Putamen (tissue), 1 donor: ENCODE data around the gene KIFC1.

ENCODE experiments used
- DNase-seq: peaks from one replicate; pipeline ENCODE4 v3.0.0-alpha.2; 2016; ENCODE audit warnings: low spot score

KIFC1 gene

DNA sequence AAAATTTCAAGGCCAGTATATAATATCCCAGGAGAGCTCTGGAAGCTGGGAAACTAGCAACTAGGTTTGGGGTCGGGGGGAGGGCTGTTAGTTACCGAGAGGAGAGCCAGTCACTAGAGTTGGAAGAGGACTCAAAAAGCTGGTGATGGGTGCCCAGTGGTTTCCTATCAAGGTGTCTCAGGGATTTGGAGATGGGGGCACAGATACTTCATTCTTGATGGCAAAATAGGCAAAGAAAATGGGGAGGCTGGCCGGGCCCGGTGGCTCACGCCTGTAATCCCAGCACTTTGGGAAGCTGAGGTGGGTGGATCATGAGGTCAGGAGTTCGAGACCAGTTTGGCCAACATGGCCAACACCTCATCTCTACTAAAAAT, 20.0 kb downstream of the KIFC1 start:
- DNase-seq, result no peak

- no peak for DNase-seq
Measured at GRCh38 chr6:33412140-33413009, 20.8 kb downstream of the KIFC1 start.

DNA sequence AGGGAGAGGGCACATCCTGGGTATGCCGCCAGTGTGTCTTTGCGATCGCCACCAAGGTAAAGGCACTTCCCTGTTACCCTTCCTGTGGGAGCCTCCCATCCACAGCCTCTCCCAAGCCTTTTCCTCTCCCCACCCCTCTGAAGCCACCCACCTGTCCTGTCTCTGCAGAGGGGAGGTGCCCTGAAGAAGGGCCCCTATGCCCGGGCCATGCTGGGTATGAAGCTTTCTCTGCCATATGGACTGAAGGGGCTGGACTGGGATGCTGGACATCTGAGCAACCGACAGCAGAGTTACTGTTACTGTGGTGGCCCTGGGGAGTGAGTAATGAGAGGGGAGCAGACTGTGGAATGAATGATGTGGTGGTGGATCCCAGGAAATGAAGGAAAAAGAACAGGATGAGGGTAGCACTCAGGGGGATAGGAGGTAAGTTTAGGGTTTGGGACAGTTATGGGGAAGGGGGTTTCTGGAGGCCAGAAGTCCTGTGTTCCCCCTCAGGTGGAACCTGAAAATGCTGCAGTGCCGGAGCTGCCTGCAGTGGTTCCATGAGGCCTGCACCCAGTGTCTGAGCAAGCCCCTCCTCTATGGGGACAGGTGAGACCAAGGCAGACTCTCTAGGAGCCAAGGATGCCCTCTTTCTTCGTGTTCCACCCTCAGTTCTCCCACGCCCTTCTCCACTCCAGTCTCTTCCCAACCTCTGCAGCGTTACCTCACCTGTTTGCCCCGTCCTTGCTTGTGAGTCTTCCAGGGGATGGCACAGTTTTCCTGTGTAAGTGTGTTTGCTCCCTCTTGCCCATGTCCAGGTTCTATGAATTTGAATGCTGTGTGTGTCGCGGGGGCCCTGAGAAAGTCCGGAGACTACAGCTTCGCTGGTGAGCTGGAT, 21.9 kb downstream of the KIFC1 start:
- DNase-seq, result no peak

DNA sequence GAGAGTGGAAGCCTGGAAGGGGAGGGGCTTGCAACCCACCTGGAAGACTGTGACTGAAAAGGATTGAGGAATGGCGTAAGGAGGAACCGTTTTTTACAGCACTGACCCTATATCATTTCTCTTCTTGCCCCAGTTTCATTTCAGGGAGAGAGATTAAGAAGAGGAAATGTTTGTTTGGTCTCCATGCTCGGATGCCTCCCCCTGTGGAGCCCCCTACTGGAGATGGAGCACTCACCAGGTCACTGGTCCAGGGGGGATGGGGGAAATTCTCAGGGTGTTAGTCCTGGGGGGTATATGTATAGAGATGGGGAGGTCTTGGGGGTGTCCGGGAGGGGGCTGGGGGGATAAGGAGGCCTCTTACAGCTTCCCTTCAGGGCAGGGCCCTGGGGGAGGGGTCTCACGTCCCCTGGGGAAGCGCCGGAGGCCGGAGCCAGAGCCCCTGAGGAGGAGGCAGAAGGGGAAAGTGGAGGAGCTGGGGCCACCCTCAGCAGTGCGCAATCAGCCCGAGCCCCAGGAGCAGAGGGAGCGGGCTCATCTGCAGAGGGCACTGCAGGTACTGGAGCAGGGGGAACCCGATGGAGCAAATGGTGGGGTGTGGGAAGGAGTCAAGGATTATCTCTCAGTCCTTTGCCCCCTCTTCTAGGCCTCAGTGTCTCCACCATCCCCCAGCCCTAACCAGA, 23.1 kb downstream of the KIFC1 start:
- no peak for DNase-seq

DNA sequence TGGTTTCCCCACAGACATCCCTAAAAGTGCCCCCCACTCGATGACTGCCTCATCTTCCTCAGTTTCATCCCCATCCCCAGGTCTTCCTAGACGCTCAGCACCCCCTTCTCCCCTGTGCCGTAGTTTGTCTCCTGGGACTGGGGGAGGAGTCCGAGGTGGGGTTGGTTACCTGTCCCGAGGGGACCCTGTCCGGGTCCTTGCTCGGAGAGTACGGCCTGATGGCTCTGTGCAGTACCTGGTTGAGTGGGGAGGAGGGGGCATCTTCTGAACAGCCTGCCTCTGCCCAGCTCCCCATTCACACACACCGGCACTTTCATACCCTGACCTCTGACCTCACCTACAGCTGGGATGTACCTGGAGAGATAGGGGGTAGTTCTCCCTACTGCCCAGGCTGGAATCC, 24.2 kb downstream of the KIFC1 start:
- no peak for DNase-seq

DNA sequence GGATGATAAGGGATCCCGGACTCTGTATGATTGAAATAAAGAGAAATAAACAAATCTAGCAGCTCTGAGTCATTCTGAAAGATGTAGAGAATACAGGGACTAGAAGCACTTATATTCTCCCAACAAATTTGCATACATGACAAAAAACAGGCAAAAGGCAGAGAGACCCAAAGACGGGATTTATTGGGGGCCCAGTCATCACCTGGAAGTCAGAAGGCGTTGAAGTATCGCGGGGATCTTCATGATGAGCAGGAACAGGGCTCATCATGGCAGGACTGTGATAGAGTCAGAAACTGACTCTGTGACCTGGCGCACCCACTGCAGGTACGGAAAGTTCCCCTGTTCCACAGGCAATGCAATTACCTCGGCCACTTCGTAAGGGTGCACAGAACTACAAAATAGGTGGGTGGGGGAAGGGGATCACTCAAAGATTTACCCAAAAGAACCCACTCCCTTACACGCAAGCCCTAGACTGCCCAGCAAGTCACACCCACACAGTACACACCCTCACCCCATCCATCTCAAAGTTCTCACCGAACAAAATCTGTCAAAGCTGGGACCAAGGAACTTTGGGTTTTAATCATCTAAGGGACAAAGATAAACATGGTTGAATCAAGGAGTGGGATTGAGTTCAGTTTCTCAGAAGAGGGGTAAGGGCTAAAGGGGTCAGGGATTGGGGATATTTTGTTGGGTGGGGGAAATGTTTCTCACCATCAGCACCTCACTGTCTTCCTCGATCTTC, 24.9 kb downstream of the KIFC1 start:
- DNase-seq, result no peak

GRCh38 chr6:33417128-33417902, 25.7 kb downstream of the KIFC1 start:
- DNase-seq, result no peak

DNA sequence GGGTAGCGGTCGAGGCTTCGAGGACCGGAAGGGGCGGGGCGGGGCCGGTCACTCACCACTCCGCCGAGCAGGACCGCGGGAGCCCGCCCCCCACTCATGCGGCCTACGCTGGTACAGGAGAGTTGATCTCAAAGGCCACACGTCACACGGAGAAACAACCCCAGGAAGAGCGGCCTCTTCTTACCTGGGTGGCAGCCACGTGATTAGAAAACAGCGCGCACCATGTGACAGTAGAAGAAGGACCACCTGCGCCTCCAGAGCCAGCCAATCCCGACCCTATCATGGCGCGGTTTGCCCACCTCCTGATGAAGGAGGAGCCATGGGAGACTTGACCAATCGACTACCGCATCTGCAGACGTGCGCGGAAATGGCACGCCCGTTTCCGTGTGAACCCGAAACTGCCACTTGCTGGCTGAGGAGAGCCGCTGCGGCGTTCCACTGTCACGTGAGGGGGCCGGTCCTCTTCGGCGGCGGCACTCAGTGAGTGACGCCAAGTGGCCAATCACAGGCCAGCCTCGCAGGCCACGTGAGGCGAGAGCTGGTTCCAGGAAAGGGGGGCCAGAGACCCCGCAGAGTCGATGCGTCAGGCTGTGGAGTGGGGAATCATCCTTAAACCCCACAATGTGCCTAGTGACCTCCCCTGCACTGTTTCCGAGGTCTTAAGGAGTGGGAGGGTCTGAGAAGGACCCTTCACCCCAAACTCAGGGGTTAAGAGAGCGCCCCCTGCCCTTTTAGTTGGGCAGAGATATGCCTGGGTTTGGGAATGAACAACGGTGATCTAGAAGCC, 26.5 kb downstream of the KIFC1 start, which contains the start of gene CUTA:
Gene CUTA (minus strand): TSS at position 205 of the 787 bp plus-strand sequence. CDS start 107 bp downstream, at position 98.
- DNase-seq, result peak; percentile 100

DNA sequence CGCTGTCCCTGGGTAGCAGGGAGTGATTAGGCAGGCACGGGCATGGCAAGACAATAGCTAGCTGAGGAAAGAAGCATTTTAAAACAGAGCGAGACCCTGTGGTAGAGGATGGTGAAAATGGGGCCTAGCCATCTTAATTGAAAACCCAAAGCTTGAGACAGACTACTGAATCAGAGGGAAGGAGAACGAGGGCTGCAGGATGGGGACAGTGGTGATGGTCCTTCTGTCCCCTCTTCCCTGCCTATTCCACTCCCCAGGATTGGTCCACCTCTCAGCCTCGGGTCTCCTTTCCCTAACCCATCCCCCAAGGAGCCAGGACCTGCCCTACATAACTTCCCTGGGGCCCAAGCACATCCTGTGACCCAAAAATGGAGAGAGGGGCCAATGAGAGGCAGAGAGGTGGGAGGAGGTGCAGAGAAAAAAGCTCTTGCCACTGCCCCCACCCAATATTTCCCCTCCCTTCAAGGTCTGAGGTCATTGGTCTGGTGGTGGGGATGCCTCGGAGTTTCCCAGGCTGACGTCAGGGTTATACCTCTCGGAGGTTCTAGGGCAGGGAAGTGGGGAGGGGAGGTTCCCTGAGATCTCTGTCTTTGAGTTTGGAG, 27.2 kb downstream of the KIFC1 start:
- DNase-seq, result no peak

GRCh38 chr6:33419580-33420490, 28.2 kb downstream of the KIFC1 start, which contains the start of gene SYNGAP1:
Gene SYNGAP1 (plus strand): TSS chr6:33420065. CDS start chr6:33420265, 200 bp downstream.
- DNase-seq, result no peak

GRCh38 chr6:33420491-33421343, 29.1 kb downstream of the KIFC1 start:
- no peak for DNase-seq

DNA sequence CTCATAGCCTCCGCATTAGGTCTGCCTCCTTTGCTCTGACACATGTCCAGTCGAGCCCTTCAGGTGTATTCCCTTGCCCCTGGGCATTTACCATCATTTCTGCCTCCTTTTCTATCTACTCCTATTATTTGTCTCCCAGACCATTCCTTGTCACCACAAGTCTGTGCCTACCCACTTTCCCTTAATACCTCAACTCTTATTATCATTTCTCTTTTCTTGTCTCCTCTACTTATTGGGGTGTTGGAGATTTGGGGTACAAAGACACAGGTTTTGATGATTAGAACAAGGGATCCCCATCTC, 29.7 kb downstream of the KIFC1 start:
- DNase-seq, result no peak

- no peak for DNase-seq
Measured at GRCh38 chr6:33423777-33424176, 32.2 kb downstream of the KIFC1 start.

- DNase-seq, result no peak
Measured at GRCh38 chr6:33424855-33425667, 33.4 kb downstream of the KIFC1 start.

- DNase-seq, result peak; percentile 80
Measured at GRCh38 chr6:33425668-33426577, 34.3 kb downstream of the KIFC1 start.
